Colonic mucosa (tissue), 4 donors: ENCODE data around the gene FADS6. TPM values are rescaled to one million over a fixed set of nuclear protein-coding genes. Genes with fewer than 3 reads are reported as not detected.
"Not testable (repeated sequence)": the region's sequence is repeated elsewhere in the genome, so short reads cannot be mapped to it uniquely, and the experiment has no call there.

Experiments
- DNase-seq: peaks from one replicate; pipeline ENCODE4 v3.0.0-alpha.2; 2020
- H3K27ac ChIP-seq: fragments of 200-600 bp; one replicate; pipeline ENCODE4 v1.8.0; 2021
- H3K27me3 ChIP-seq: fragments of 200-600 bp; one replicate; pipeline ENCODE4 v1.8.0; 2021
- H3K36me3 ChIP-seq: fragments of 200-600 bp; one replicate; pipeline ENCODE4 v1.8.0; 2021
- H3K4me1 ChIP-seq: fragments of 200-600 bp; one replicate; pipeline ENCODE4 v1.8.0; 2021; ENCODE audit warnings: mild to moderate bottlenecking
- H3K4me3 ChIP-seq: fragments of 200-600 bp; one replicate; pipeline ENCODE4 v1.8.0; 2021
- H3K9ac ChIP-seq, 2 donors: one replicate each; pipeline ENCODE4 v1.7.0; 2013; ENCODE audit warnings: control low read depth in 2 of 2, low read depth in 2 of 2, low read length in 2 of 2
- H3K9me3 ChIP-seq: fragments of 200-600 bp; one replicate; pipeline ENCODE4 v1.8.0; 2021
- intact Hi-C: fragments of 100-400 bp; cut with DNase I; formaldehyde crosslinking; loops from one replicate; pipeline ENCODE4 v1.14.1; 2022
- total RNA-seq, 2 donors: library from RNA; stranded (reverse); fragmentation: NEBNext Ultra II Directional in 1 of 2; extraction: Animal tissue kit (Norgen Biotek cat#: 25700) in 1 of 2; gene quantifications; one replicate each; pipeline ENCODE4 v1.2.1, GENCODE V29; 2021
- TF ChIP-seq, protein P1 (sequence below): fragments of 200-600 bp; IDR thresholded peaks from one replicate; pipeline ENCODE4 v1.8.0; 2022; ENCODE audit warnings: antibody characterized with exemption, mild to moderate bottlenecking
- donor health status: healthy.
- donor health status: DM: no; HTN: no; CAD: no.
- donor health status: DM: no; HTN: no; CAD: no.

The FADS6 gene
- total RNA-seq, 2 donors from 2014 or later: 0.30 to 18.4 TPM

DNA sequence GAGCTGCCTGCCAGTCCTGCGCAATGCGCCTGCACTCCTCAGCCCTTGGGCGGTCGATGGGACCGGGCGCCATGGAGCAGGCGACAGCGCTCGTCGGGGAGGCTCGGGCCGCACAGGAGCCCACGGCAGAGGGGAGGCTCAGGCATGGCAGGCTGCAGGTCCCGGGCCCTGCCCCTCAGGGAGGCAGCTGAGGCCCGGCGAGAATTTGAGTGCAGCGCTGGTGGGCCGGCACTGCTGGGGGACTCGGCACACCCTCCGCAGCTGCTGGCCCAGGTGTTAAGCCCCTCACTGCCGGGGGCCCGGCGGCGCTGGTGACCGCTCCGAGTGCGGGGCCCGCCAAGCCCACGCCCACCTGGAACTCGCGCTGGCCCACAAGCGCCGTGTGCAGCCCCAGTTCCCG is 13.6 kb upstream of the FADS6 start:
- H3K27ac ChIP-seq: no peak overlapping the region
- no peak overlapping the region for H3K4me3 ChIP-seq
- intact Hi-C loops: no loop called here
- no peaks in the 10 kb centered on the region for H3K9me3 ChIP-seq
- no peaks in the 10 kb centered on the region for H3K4me1 ChIP-seq
- no peak overlapping the region for H3K9ac ChIP-seq
- TF ChIP-seq, protein P1, sequence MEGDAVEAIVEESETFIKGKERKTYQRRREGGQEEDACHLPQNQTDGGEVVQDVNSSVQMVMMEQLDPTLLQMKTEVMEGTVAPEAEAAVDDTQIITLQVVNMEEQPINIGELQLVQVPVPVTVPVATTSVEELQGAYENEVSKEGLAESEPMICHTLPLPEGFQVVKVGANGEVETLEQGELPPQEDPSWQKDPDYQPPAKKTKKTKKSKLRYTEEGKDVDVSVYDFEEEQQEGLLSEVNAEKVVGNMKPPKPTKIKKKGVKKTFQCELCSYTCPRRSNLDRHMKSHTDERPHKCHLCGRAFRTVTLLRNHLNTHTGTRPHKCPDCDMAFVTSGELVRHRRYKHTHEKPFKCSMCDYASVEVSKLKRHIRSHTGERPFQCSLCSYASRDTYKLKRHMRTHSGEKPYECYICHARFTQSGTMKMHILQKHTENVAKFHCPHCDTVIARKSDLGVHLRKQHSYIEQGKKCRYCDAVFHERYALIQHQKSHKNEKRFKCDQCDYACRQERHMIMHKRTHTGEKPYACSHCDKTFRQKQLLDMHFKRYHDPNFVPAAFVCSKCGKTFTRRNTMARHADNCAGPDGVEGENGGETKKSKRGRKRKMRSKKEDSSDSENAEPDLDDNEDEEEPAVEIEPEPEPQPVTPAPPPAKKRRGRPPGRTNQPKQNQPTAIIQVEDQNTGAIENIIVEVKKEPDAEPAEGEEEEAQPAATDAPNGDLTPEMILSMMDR: no peak
- H3K27me3 ChIP-seq: no peaks in the 10 kb centered on the region
- no peaks in the 10 kb centered on the region for H3K36me3 ChIP-seq
- no peak for DNase-seq

DNA sequence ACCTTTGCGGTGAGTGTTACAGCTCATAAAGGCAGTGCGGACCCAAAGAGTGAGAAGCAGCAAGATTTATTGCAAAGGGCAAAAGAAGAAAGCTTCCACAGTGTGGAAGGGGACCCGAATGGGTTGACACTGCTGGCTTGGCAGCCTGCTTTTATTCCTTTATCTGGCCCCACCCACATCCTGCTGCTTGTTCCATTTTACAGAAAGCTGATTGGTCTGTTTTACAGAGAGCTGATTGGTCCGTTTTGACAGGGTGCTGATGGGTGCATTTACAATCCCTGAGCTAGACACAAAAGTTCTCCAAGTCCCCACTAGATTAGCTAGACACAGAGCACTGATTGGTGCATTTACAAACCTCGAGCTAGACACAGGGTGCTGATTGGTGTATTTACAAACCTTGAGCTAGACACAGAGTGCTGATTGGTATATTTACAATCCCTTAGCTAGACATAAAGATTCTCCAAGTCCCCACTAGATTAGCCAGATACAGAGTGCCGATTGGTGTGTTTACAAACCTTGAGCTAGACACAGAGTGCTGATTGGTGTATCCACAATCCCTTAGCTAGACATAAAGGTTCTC is 12.9 kb upstream of the FADS6 start:
- DNase-seq, H3K27me3 ChIP-seq, intact Hi-C loops, H3K4me3 ChIP-seq, H3K4me1 ChIP-seq, H3K9me3 ChIP-seq, H3K9ac ChIP-seq, H3K27ac ChIP-seq, H3K36me3 ChIP-seq: not testable (repeated sequence)

DNA sequence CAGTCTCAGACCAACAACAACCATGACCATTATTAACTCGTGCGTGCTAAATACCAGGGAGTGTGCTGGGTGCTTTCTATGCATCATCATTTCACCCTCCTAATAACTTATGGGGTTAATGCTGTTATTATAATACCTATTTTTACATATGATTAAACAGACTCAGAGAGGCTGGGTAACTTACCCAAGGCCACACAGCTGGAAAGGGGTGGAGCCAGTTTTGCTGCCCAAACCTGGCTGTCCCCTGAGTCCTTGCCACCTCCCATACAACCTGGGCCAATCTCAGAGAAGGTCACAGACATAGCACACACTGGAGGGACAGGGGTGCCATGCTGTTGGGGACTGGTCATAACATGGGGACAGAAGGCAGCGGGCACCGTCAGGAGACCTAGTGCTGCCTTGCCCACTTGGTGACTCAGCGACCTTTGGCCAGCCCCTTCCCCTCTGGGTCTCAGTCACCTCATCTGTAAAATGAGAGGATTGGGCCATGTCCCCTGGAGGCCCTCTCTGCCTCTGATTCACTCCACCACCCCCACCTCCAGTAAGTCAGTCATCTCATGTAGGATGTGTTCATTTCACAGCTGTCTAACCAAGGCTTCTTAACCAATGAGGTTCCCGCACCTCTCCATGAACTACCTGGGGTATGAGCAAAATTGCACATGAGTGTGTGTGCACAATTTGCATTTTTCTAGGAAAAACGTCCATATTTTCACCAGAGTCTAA is 11.4 kb upstream of the FADS6 start:
- DNase-seq: no peak
- Histone ChIP-seq H3K9me3 (no peaks in the 10 kb centered on the region), H3K27me3 (no peaks in the 10 kb centered on the region), H3K4me3 (no peak overlapping the region), H3K4me1 (no peaks in the 10 kb centered on the region), H3K27ac (no peak overlapping the region), H3K9ac (no peak overlapping the region), H3K36me3 (no peaks in the 10 kb centered on the region)
- intact Hi-C loops: no loop called here
- TF ChIP-seq, protein P1: no peak

DNA sequence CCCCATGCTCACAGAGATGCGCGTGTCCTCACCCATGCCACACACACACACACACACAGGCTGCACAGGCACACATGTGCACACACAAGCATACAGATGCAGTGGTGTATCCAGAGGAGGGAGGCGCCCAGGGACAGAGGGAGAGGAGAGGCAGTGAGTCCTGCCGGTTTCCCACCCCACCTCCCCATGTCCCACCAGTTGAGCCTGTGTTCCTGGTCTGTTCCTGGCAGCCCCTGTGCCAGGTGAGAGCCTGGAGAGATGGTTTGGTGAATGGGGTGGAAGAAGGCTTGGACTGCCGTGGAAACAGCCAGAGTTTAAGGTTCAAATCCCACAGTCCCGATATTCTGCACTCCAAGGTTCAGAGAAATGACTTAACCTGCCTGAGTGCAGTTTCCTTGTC is 10.2 kb upstream of the FADS6 start:
- TF ChIP-seq, protein P1: no peak
- intact Hi-C loops: no loop called here

DNA sequence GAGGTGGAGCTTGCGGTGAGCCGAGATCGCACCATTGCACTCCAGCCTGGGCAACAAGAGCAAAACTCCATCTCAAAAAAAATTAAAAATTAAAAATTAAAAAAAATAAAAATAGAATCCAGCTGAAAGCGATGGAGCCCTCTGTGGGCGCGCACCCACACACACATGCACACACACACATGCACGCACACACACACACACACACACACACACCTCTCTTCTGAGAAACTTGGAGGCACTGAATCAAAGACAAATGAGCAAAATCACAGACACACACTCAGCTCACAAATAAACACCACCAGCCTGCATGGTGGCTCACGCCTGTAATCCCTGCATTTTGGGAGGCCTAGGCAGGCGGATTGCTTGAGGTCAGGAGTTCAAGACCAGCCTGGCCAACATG is 9.6 kb upstream of the FADS6 start:
- H3K9ac ChIP-seq: no peak overlapping the region
- TF ChIP-seq, protein P1: no peak
- intact Hi-C loops: no loop called here

More for the DNA sequence above, 10.2 kb upstream of the FADS6 start:
- Histone ChIP-seq H3K27me3 (no peaks in the 10 kb centered on the region), H3K9ac (no peak overlapping the region), H3K27ac (no peak overlapping the region), H3K4me1 (no peaks in the 10 kb centered on the region), H3K9me3 (no peaks in the 10 kb centered on the region), H3K36me3 (no peaks in the 10 kb centered on the region), H3K4me3 (no peak overlapping the region)
- DNase-seq: no peak

More for the DNA sequence above, 9.6 kb upstream of the FADS6 start:
- no peaks in the 10 kb centered on the region for H3K4me1 ChIP-seq
- H3K27ac ChIP-seq: no peak overlapping the region
- no peaks in the 10 kb centered on the region for H3K27me3 ChIP-seq
- H3K9me3 ChIP-seq: no peaks in the 10 kb centered on the region
- no peak for DNase-seq
- H3K4me3 ChIP-seq: no peak overlapping the region
- no peaks in the 10 kb centered on the region for H3K36me3 ChIP-seq
